Activated naive CD4-positive, alpha-beta T cell treated with anti-CD3 and anti-CD28 coated beads, Interleukin-2, amount 50 U/mL, for 16 hours (primary cell): Measurements from ENCODE around the gene SYNGR1.
"Not testable (repeated sequence)": the region's sequence is repeated elsewhere in the genome, so short reads cannot be mapped to it uniquely, and the experiment has no call there.

ENCODE experiments used
- DNase-seq: peaks from one replicate; pipeline ENCODE4 v3.0.0-alpha.2; 2020

Gene SYNGR1

DNA sequence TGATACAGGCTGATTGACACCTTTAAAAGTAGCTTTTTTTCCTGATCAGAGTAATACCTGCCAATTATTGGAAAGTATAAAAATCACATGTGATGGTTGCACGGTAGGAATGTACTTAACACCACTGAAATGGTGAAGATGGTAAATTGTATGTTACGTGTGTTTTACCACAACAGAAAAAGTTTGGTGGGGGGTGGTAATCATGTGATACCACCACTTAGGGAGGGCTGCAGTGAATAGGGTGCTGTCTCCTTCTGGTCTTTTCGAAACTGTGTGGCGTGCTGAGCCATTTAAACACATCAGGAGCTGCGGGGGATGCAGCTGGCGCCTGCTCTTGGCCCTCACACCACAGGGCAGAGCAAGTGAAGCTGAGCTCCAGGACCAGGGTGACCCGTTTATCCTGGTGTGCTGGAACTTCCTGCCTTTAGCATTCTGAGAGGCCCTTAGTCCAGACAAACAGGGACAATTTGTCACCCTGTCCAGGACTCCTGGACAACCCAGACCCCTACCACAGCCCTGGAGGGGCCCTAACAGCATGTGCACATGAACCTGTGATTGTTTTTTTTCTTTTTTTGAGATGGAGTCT, 2.6 kb downstream of the SYNGR1 start:
- DNase-seq: no peak

DNA sequence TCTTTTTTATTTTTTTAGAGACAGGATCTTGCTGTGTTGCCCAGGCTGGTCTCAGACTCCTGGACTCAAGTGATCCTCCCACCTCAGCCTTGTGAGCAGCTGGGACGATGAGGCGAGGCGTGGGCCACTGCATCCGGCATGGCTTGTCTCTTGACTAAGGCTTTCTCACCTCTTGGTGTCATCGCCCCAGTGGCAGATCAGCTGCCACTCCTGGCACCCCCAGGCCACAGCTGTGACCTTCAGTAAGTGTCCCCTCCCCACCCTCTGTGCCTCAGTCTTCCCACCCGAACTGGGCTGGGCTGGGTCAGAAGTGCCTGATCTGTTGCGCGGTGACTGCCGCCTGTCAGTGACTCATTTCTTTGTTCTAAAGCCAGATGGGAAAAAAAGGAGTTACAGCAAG, 3.6 kb downstream of the SYNGR1 start:
- DNase-seq: no peak

DNA sequence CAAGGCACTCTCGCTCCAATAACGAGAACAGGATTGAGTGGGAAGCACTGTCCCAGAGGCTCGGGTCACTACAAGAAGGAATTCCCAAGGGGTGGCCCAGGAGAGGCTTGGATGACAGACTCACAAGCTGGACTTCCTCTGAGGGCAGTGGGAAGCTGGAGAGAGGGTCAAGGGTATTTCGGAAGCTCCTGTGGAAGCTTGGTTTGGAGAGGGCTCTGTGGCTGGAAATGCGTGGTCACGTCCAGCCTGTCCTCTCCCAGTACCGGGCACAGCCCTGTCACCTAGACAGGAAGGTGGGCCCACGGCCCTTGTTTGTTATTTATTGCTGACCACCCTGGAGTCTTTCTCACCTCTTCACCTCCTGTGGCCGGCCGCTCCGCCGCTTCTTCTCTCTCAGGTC, 5.3 kb downstream of the SYNGR1 start:
- no peak for DNase-seq

DNA sequence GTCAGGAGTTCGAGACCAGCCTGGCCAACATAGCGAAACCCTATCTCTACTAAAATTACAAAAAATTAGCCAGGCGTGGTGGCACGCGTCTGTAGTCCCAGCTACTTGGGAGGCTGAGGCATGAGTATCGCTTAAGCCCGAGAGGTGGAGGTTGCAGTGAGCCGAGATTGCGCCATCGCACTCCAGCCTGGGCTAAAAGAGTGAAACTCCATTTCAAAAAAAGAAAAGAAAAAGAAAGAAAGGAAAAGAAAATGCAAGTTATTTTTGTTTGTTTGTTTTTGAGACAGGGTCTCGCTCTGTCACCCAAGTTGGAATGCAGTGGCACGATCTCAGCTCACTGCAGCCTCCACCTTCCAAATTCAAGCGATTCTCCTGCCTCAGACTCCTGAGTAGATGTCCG, 6.0 kb downstream of the SYNGR1 start:
- not testable (repeated sequence) for DNase-seq

DNA sequence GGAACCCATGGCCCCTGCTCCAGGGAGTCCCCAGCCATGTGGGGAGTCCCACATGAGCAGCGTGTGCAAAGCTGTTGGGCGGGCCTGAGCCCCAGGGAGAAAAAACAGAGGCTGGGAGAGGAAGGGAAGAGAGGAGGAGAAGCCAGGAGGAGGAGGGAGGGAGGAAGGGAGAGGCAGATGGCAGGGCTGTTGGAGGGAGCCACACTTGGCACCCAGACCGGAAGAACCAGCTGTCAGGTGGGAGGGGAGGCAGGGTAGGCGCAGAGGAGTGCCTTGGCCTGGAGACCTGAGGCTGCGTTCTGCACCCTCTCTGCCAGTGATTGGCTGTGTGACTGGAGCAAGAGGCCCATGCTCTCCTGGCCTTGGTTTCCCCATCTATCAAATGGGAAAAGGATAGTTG, 6.7 kb downstream of the SYNGR1 start:
- DNase-seq: no peak

- not testable (repeated sequence) for DNase-seq
Measured at GRCh38 chr22:39357110-39358108, 7.6 kb downstream of the SYNGR1 start.

GRCh38 chr22:39358197-39358596, 8.4 kb downstream of the SYNGR1 start:
- DNase-seq: not testable (repeated sequence)

DNA sequence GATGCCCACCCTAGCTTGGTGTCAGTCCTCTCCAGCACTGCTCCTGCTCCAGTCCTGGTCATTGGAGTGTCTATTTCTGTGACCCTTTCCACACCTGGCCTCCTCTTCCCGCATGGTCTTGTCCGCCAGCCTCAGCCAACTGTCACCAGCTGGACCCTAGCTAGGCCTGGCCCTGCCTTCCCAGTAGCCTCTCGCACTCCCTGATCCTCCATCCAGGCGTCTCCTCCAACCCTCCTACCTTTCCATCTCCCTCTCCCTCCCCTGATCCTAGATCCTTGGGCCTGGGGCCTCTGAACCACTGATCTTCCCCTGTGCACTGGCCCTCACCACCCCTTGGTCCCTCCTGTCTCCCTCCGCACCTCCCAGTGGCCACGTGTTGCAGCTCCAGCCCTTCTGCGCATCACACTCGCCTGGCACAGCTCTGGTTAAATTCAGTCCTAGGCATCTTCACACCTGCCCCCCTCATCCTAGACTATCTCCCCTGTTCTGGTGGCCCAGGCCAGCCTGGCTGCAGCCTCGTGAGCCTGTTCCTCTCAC, 9.9 kb downstream of the SYNGR1 start:
- DNase-seq: no peak

GRCh38 chr22:39360242-39360641, 10.5 kb downstream of the SYNGR1 start:
- DNase-seq: no peak

DNA sequence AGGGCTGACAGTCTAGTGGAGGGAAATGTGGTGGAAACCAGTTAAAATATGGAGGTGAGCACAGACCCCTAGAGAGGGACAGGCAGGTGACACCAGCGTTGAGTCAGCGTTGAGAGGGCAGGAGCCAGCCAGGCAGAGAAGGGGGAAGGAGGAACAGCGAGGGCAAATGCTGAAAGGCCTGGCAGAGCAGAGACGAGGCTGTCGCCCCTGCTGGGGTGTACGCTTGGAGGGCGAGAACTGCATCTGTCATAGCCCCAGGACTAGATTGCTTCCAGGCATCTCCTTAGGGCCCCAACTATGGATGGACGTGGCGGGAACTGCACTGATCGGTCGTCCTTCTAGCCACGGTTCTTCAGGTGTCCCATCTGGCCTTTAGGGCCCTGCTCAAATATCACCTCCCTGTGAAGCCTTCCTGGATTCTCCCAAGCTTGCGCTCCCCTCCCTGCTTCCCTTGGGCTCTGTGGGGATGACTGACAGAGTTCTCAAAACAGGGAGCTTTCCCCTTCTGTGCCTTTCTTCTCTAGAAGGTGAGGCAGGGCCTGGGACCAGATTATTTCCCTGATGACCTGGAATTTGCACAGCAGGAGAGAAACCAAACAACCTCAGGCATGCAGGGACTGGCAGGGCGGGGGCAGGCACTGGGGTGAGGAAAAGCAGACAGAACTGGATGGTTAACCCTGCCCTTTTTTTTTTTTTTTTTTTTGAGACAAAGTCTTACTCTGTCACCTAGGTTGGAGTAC, 11.1 kb downstream of the SYNGR1 start:
- DNase-seq: no peak

DNA sequence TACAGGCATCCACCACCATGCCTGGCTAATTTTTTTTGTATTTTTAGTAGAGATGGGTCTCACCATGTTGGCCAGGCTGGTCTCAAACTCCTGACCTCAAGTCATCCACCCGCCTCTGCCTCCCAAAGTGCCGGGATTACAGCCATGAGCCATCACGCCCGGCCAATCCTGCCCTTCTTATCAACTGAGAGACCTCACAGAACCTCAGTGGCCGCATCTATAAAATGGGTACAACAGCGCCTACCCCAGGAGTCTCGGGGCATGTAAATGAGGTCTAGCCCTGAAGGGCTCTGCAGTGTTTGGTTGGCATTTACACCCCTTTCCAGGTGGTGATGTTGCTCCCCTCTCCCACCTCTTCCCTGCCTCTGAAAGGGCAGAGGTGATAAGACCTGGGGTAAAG, 11.7 kb downstream of the SYNGR1 start:
- no peak for DNase-seq

GRCh38 chr22:39362271-39362670, 12.5 kb downstream of the SYNGR1 start:
- DNase-seq: no peak

- no peak for DNase-seq
Measured at GRCh38 chr22:39362932-39363331, 13.1 kb downstream of the SYNGR1 start.

GRCh38 chr22:39363751-39364515, 14.1 kb downstream of the SYNGR1 start:
- DNase-seq: no peak

GRCh38 chr22:39364714-39365491, 15.1 kb downstream of the SYNGR1 start:
- DNase-seq: no peak

DNA sequence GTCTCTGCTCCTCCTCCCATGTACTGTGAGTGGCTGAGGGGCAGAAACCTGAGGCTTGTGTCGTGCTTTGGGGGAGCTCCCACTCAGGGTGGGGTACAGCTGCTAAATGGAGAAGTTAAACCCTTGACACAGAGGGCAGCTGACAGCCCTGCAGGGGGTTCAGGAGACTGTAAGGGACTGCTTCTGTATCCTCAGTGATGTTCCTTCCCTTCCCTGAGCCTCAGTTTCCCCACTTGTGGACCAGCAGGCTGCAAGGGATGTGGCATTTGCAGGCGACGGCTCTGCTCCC, 15.6 kb downstream of the SYNGR1 start:
- no peak for DNase-seq

- no peak for DNase-seq
Measured at GRCh38 chr22:39367035-39367434, 17.2 kb downstream of the SYNGR1 start.

DNA sequence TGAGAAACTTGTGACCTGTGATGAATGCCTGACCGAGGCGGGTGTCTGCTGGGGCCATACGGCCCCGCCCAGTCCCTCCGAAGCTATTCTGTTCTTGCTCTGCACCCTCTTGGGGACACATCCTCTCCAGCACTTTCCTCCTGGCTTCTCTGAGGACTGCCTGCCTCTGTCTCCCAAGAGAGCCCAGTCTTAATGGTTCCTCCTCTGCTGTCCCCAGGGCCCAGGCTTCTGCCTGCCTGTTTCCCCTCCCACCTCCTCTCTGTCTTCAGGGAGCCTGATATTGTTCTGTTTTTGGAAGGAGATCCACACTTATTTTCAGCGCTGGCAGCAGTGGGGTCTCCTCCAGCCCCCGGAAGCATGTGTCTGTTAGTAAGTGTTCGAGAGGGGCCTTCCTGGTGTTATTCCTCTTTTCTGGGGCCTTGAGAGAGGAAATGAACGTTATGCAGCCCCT, 18.7 kb downstream of the SYNGR1 start:
- DNase-seq: no peak

- DNase-seq: no peak
Measured at GRCh38 chr22:39369186-39369585, 19.4 kb downstream of the SYNGR1 start.

DNA sequence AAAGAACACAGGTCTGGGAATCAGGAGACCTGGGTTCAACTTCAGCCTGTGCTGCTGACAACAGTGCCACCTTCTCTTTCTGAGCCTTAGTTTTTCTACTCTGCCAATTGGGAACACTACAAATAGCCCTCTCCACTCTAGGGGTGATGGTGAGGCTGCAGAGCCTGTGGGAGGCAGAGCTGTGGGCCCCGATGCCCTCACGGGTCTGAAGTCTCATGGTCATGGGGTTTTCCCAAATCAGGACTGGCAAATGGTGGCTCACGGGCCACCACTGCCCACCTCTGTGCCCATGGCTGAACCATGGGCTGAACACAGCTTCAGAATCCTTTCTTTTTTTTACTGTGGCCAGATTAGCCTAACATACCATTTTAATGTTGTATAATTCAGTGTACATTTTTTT, 19.8 kb downstream of the SYNGR1 start:
- DNase-seq: no peak

- DNase-seq: no peak
Measured at GRCh38 chr22:39371732-39372131, 21.9 kb downstream of the SYNGR1 start.

GRCh38 chr22:39374191-39374590, 24.4 kb downstream of the SYNGR1 start:
- no peak for DNase-seq
